HEK293 (cell line): ENCODE measurements around the gene GALNT9.

ENCODE experiments used
- CTCF ChIA-PET: fragments of 350-600 bp; formaldehyde crosslinking; extraction: SDS; loops from one replicate; lab custom pipeline; 2021; ENCODE audit warnings: antibody characterized with exemption; lab: Yijun Ruan, JAX
- POLR2A ChIA-PET: fragments of 300-600 bp; formaldehyde crosslinking; extraction: SDS; loops from one replicate; lab custom pipeline; 2020; ENCODE audit warnings: antibody characterized with exemption, inconsistent platforms; lab: Yijun Ruan, JAX
- H3K27ac ChIP-seq: fragments of 200-500 bp; sonication (Bioruptor generic); 2 replicates; pipeline ENCODE4 v1.5.1; 2014; ENCODE audit warnings: low read depth, low read length, control low read depth, inconsistent platforms; ENCODE audit errors: extremely low read depth
- H3K36me3 ChIP-seq, 2 experiments: fragments of 200-500 bp in 1 of 2; sonication (Bioruptor generic) in 1 of 2; 1 replicate in 1 of 2; 2 replicates in 1 of 2; pipeline ENCODE4 v1.5.1; 2014 to 2017; ENCODE audit warnings: inconsistent platforms in 2 of 2, low read length in 2 of 2; ENCODE audit not compliant: control insufficient read depth in 2 of 2, insufficient read depth in 1 of 2
- H3K4me1 ChIP-seq: fragments of 200-500 bp; sonication (Bioruptor generic); 2 replicates; pipeline ENCODE4 v1.5.1; 2014; ENCODE audit warnings: mild to moderate bottlenecking, low read length, inconsistent platforms; ENCODE audit not compliant: control insufficient read depth, insufficient read depth
- H3K4me3 ChIP-seq: 2 replicates; pipeline ENCODE4 v1.5.1; 2011; ENCODE audit warnings: low read depth, mild to moderate bottlenecking, control low read depth, low read length, moderate library complexity
- H3K9me3 ChIP-seq: fragments of 200-500 bp; sonication (Bioruptor generic); 2 replicates; pipeline ENCODE4 v1.5.1; 2014; ENCODE audit warnings: low read depth, low read length, inconsistent platforms; ENCODE audit not compliant: control insufficient read depth, insufficient read depth
- BCL11B ChIP-seq: fragments of 450-650 bp; formaldehyde crosslinking; IDR thresholded peaks from 2 replicates; pipeline ENCODE4 v1.5.1; 2016; ENCODE audit warnings: low read depth, missing biosample characterization, missing genetic modification characterization
- EGR2 ChIP-seq: fragments of 450-650 bp; formaldehyde crosslinking; IDR thresholded peaks from 2 replicates; pipeline ENCODE4 v1.5.1; 2016; ENCODE audit warnings: low read depth, missing biosample characterization, missing genetic modification characterization
- KLF1 ChIP-seq: fragments of 450-650 bp; formaldehyde crosslinking; IDR thresholded peaks from 2 replicates; pipeline ENCODE4 v1.5.1; 2016; ENCODE audit warnings: missing biosample characterization, missing genetic modification characterization
- MZF1 ChIP-seq: fragments of 450-650 bp; formaldehyde crosslinking; IDR thresholded peaks from 2 replicates; pipeline ENCODE4 v1.5.1; 2017; ENCODE audit warnings: missing biosample characterization, missing genetic modification characterization, borderline replicate concordance
- ZBTB17 ChIP-seq: fragments of 450-650 bp; formaldehyde crosslinking; IDR thresholded peaks from 2 replicates; pipeline ENCODE4 v1.5.1; 2016; ENCODE audit warnings: missing biosample characterization, missing genetic modification characterization
- ZFHX2 ChIP-seq: fragments of 450-650 bp; formaldehyde crosslinking; conservative IDR thresholded peaks from 2 replicates; pipeline ENCODE4 v1.5.1; 2016; ENCODE audit warnings: missing biosample characterization, missing genetic modification characterization
- ZNF148 ChIP-seq: fragments of 450-650 bp; formaldehyde crosslinking; IDR thresholded peaks from 2 replicates; pipeline ENCODE4 v1.5.0; 2017; ENCODE audit warnings: missing biosample characterization, missing genetic modification characterization, borderline replicate concordance
- ZNF202 ChIP-seq: fragments of 450-650 bp; formaldehyde crosslinking; IDR thresholded peaks from 2 replicates; pipeline ENCODE4 v1.5.1; 2016; ENCODE audit warnings: missing biosample characterization, missing genetic modification characterization, borderline replicate concordance
- ZNF221 ChIP-seq: fragments of 450-650 bp; formaldehyde crosslinking; IDR thresholded peaks from 2 replicates; pipeline ENCODE4 v1.5.1; 2017; ENCODE audit warnings: missing biosample characterization, missing genetic modification characterization, borderline replicate concordance
- ZNF366 ChIP-seq: fragments of 450-650 bp; formaldehyde crosslinking; conservative IDR thresholded peaks from 2 replicates; pipeline ENCODE4 v1.5.1; 2016; ENCODE audit warnings: missing biosample characterization, missing genetic modification characterization
- ZNF621 ChIP-seq: fragments of 450-650 bp; formaldehyde crosslinking; IDR thresholded peaks from 2 replicates; pipeline ENCODE4 v1.5.1; 2017; ENCODE audit warnings: missing biosample characterization, missing genetic modification characterization
- ZNF658 ChIP-seq: fragments of 450-650 bp; formaldehyde crosslinking; IDR thresholded peaks from 2 replicates; pipeline ENCODE4; 2016; ENCODE audit warnings: missing biosample characterization, missing genetic modification characterization
- ZNF664 ChIP-seq: fragments of 450-650 bp; formaldehyde crosslinking; IDR thresholded peaks from 2 replicates; pipeline ENCODE4 v1.5.1; 2016; ENCODE audit warnings: missing biosample characterization, missing genetic modification characterization
- ZNF701 ChIP-seq: fragments of 450-650 bp; formaldehyde crosslinking; IDR thresholded peaks from 2 replicates; pipeline ENCODE4 v1.5.1; 2016; ENCODE audit warnings: missing biosample characterization, missing genetic modification characterization
- TF ChIP-seq, protein P1 (sequence below): fragments of 450-650 bp; formaldehyde crosslinking; IDR thresholded peaks from 2 replicates; pipeline ENCODE4 v1.5.1; 2016; ENCODE audit warnings: missing biosample characterization, missing genetic modification characterization
- TF ChIP-seq, protein P2 (sequence below): fragments of 450-650 bp; formaldehyde crosslinking; IDR thresholded peaks from 2 replicates; pipeline ENCODE4 v1.5.1; 2016; ENCODE audit warnings: missing biosample characterization, missing genetic modification characterization
- TF ChIP-seq, protein P3 (sequence below): fragments of 450-650 bp; formaldehyde crosslinking; IDR thresholded peaks from 2 replicates; pipeline ENCODE4 v1.5.1; 2017; ENCODE audit warnings: missing biosample characterization, missing genetic modification characterization

Gene GALNT9

GRCh38 chr12:132166801-132167591 lies 162.4 kb downstream of the GALNT9 start (continued):
- TF ChIP-seq ZNF148 (tag by site-specific recombination) (peak; percentile 14; the same call in 1 of the 2 replicates), ZNF202 (no peak), ZBTB17 (tag by site-specific recombination) (peak; percentile 96), EGR2 (peak; percentile 68)

DNA sequence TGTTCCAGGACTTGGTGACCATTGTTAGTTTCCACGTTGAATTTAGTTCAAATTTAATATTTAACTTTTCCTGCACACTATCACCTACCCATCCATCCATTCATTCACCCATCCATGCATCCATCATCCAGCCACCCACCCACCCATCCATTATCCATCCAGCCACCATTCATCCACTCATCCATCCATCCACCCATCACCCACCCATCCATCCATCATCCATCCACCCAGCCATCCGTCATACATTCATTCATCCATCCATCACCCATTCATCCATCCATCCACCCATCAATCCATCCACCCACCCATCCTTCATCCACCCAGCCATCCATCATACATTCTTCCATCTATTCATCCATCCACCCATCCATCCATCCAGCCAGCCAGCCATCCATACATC lies 163.3 kb downstream of the GALNT9 start:
- POLR2A ChIA-PET: no interaction called here
- Histone ChIP-seq H3K4me3 (no peak overlapping the region), H3K27ac (no peak overlapping the region), H3K9me3 (no peaks in the 10 kb centered on the region), H3K4me1 (peaks cover 14% of the 10 kb centered on the region), H3K36me3 (no peaks in the 10 kb centered on the region)
- no peak for TF ChIP-seq MZF1 (tag by site-specific recombination)
- TF ChIP-seq, protein P1, sequence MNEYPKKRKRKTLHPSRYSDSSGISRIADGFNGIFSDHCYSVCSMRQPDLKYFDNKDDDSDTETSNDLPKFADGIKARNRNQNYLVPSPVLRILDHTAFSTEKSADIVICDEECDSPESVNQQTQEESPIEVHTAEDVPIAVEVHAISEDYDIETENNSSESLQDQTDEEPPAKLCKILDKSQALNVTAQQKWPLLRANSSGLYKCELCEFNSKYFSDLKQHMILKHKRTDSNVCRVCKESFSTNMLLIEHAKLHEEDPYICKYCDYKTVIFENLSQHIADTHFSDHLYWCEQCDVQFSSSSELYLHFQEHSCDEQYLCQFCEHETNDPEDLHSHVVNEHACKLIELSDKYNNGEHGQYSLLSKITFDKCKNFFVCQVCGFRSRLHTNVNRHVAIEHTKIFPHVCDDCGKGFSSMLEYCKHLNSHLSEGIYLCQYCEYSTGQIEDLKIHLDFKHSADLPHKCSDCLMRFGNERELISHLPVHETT (tag by site-specific recombination): no peak
- TF ChIP-seq, protein P2, sequence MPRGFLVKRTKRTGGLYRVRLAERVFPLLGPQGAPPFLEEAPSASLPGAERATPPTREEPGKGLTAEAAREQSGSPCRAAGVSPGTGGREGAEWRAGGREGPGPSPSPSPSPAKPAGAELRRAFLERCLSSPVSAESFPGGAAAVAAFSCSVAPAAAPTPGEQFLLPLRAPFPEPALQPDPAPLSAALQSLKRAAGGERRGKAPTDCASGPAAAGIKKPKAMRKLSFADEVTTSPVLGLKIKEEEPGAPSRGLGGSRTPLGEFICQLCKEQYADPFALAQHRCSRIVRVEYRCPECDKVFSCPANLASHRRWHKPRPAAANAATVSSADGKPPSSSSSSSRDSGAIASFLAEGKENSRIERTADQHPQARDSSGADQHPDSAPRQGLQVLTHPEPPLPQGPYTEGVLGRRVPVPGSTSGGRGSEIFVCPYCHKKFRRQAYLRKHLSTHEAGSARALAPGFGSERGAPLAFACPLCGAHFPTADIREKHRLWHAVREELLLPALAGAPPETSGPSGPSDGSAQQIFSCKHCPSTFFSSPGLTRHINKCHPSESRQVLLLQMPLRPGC (tag by site-specific recombination): no peak
- TF ChIP-seq KLF1 (tag by site-specific recombination): peak; percentile 43; the same call in 1 of the 2 replicates
- TF ChIP-seq ZNF664 (tag by site-specific recombination): no peak
- TF ChIP-seq, protein P3, sequence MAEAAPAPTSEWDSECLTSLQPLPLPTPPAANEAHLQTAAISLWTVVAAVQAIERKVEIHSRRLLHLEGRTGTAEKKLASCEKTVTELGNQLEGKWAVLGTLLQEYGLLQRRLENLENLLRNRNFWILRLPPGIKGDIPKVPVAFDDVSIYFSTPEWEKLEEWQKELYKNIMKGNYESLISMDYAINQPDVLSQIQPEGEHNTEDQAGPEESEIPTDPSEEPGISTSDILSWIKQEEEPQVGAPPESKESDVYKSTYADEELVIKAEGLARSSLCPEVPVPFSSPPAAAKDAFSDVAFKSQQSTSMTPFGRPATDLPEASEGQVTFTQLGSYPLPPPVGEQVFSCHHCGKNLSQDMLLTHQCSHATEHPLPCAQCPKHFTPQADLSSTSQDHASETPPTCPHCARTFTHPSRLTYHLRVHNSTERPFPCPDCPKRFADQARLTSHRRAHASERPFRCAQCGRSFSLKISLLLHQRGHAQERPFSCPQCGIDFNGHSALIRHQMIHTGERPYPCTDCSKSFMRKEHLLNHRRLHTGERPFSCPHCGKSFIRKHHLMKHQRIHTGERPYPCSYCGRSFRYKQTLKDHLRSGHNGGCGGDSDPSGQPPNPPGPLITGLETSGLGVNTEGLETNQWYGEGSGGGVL: no peak
- TF ChIP-seq BCL11B (tag by site-specific recombination): no peak
- TF ChIP-seq ZNF701 (tag by site-specific recombination): no peak
- no peak for TF ChIP-seq ZNF221 (tag by site-specific recombination)
- TF ChIP-seq ZNF658 (tag by site-specific recombination): no peak
- TF ChIP-seq ZNF621: 0 out of 2 replicates have a peak, but pooled peaks have one; percentile 64
- peak; percentile 28; the same call in 1 of the 2 replicates for TF ChIP-seq EGR2
- TF ChIP-seq ZNF366 (tag by site-specific recombination): peak; percentile 63
- TF ChIP-seq ZFHX2: peak; percentile 25
- CTCF ChIA-PET: no interaction called here
